Motor neuron (in vitro differentiated cells): ENCODE measurements around the gene ATOH8. TPM values are rescaled to one million over a fixed set of nuclear protein-coding genes. Genes with fewer than 3 reads are reported as not detected.

Source experiments
- ATAC-seq, 8 experiments: fragments of 200-7000 bp; cut with Tn5 transposase; replicated peaks in 6 of 8; 2 replicates each; pipeline ENCODE4 v1.8.0; 2021; ENCODE audit warnings: mild to moderate bottlenecking in 8 of 8, moderate library complexity in 8 of 8
- H3K27ac ChIP-seq, 2 donors: fragments of 250-450 bp; sonication (Bioruptor Pico); 2 replicates each; pipeline ENCODE4 v1.9.0; 2021; ENCODE audit warnings: antibody characterized with exemption in 2 of 2, mild to moderate bottlenecking in 2 of 2, moderate library complexity in 1 of 2
- H3K4me1 ChIP-seq, 2 donors: fragments of 250-450 bp; sonication (Bioruptor Pico); replicated peaks in 1 of 2; 2 replicates each; pipeline ENCODE4 v1.6.1; 2021; ENCODE audit warnings: antibody characterized with exemption in 2 of 2, mild to moderate bottlenecking in 2 of 2, moderate library complexity in 1 of 2
- H3K4me3 ChIP-seq, 5 donors: fragments of 250-450 bp; sonication (Bioruptor Pico); 2 replicates each; pipeline ENCODE4 v1.9.0; 2021; ENCODE audit warnings: antibody characterized with exemption in 5 of 5, mild to moderate bottlenecking in 5 of 5, moderate library complexity in 4 of 5
- WGBS, 10 experiments: fragments of 450-650 bp; shearing (Covaris generic); methylation state at CpG; one replicate each; pipeline ENCODE4 v1.0.0; 2022; 5-methylcytosine and 5-hydroxymethylcytosine counted together
- in situ Hi-C, 9 experiments: fragments of 400-800 bp; cut with MboI; loops; one replicate each; pipeline ENCODE4 v1.15.0; 2021; ENCODE audit warnings: low sequenced_read_pairs in 9 of 9, low pct_unique_long_range_greater_than_20kb in 2 of 9; ENCODE audit not compliant: unreplicated experiment in 9 of 9
- total RNA-seq, 8 experiments: library from RNA; unstranded; fragments of 300-600 nt; gene quantifications; 2 replicates each; pipeline versions ENCODE4 v1.2.3 to v1.2.4, GENCODE V29; 2022

Gene ATOH8
- total RNA-seq, 8 experiments from 2014 or later, result 0.71 to 8.6 (median 1.8) TPM

- no peak overlapping the region for H3K27ac ChIP-seq
- H3K4me1 ChIP-seq, result peaks cover 6 to 28% of the 10 kb centered on the region in 2 donors
- ATAC-seq, result no peak
- H3K4me3 ChIP-seq, result no peak overlapping the region
- in situ Hi-C loops, result no loop called here
- WGBS, 10 experiments, result 86 to 100% (median 93%) methylated on average over 4 to 9 of the region's 13 CpGs; no CpG with 5 or more reads in 1 of the 10 experiments
Observed at GRCh38 chr2:85797263-85797660, 43.5 kb downstream of the ATOH8 start.

GRCh38 chr2:85797921-85798320 lies 44.1 kb downstream of the ATOH8 start:
- 29 to 79% (median 66%) methylated on average over 3 to 4 of the region's 6 CpGs; no CpG with 5 or more reads in 4 of the 10 experiments for WGBS, 10 experiments
- Histone ChIP-seq H3K4me3 (no peak overlapping the region), H3K4me1 (peaks cover 5 to 28% of the 10 kb centered on the region in 2 donors), H3K27ac (no peak overlapping the region)
- peak in 3 of 8 experiments; percentile 41 to 70 (median 47) for ATAC-seq
- in situ Hi-C loops, result no loop called here

DNA sequence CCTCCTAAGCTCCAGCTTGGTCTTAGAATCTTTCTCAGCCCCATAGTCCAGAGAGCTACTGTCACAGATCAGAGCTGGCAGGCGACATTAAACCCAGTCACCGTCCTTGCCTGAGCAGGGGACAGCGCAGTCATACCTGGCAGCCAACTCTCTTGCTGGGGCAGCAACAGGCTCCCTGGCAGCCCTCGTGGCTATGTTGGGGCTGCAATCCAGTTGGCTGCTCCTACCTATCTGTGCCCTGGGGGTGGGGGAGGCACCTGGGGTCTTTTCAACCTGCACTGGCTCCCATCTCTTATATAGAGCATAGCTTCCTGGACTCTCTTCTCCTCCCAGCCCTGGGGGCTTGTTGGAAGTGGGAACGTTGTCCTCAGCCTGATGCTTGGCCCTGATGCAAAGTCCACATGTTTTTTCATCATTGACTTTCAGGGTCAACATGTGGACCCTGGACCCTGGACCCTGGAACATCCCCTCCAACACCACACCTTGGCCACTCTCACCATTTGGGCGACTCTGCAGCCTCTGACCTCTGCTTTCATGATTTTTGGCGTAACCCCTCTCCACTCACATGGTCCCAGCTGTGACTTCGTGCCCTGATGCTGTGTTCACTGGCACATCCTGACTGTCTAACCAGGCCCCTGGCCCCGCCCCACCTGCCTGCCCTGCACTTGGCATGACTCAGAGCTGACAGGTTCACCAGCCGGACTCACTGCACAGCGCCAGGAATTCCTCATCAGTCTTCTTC lies 45.6 kb downstream of the ATOH8 start:
- H3K27ac ChIP-seq, result no peak overlapping the region
- H3K4me1 ChIP-seq, result peaks cover 5 to 26% of the 10 kb centered on the region in 2 donors
- 37 to 100% (median 79%) methylated on average over 1 to 6 of the region's 11 CpGs; no CpG with 5 or more reads in 1 of the 10 experiments for WGBS, 10 experiments
- ATAC-seq, result peak in 3 of 8 experiments; percentile 23 to 60 (median 25)
- in situ Hi-C loops, result no loop called here
- H3K4me3 ChIP-seq, result no peak overlapping the region

DNA sequence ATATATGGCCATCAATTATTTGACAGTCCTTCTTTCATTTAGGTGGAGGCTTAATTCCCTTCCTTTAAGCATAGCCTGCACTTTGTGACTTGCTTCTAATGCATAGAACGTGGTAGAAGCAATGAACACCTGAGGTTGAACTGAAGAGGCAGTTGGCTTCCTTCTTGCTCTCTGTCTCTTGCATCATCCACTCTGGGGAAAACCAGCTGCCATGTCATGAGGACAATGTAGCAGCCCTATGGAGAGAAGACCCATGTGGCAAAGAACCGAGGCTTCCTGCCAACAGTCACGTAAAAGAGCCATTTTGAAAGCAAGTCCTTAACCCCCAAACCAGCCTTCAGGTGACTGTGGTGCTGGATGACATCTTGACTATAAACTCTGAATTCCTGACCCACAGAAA lies 46.8 kb downstream of the ATOH8 start:
- Histone ChIP-seq H3K4me3 (no peak overlapping the region), H3K27ac (no peak overlapping the region), H3K4me1 (peaks cover 5 to 14% of the 10 kb centered on the region in 2 donors)
- in situ Hi-C loops, result loop anchor here in 2 of 9 experiments (25.0 kb wide), 2 partner anchors 88 to 163 kb away; no protein-coding TSS in a partner anchor
- 76 to 100% (median 93%) methylated on average over 1 to 3 of the region's 3 CpGs; no CpG with 5 or more reads in 3 of the 10 experiments for WGBS, 10 experiments
- no peak for ATAC-seq

- in situ Hi-C loops, result loop anchor here in 2 of 9 experiments (25.0 kb wide), 2 partner anchors 90 to 165 kb away; no protein-coding TSS in a partner anchor
- WGBS, 10 experiments, result 58 to 100% (median 71%) methylated on average over 1 to 3 of the region's 5 CpGs; no CpG with 5 or more reads in 4 of the 10 experiments
- no peak overlapping the region for H3K4me3 ChIP-seq
- H3K27ac ChIP-seq, result no peak overlapping the region
- no peak for ATAC-seq
- peaks cover 0 to 3% of the 10 kb centered on the region in 2 donors for H3K4me1 ChIP-seq
Observed at GRCh38 chr2:85801871-85802270, 48.1 kb downstream of the ATOH8 start.

DNA sequence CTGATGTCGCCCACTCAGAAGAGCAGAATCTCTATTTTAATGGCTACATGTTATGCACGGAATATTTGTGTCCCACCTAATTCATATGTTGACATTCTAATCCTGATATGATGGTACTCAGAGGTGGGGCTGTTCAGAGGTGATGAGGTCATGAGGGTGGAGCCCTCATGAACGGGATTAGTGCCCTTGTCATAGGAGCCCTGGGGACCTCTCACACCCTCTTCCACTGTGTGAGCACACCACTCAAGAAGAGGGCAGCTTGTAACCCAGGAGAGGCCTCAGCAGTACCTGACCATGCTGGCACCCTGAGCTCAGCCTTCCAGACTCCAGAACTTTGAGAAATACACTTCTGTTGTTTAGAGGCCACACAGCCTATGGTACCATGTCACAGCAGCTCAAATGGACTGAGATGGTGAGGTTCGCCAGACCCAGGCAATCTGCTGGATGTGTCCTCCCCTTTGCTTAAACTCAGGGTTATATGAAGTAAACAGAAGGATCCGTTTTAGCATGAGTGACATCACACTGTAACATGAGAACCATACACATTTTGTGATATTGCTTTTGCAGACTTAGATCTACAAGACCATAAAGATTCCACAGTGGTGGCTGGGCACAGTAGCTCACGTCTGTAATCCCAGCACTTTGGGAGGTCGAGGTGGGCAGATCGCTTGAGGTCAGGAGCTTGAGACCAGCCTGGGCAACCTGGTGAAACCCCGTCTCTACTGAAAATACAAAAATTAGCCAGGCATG lies 48.7 kb downstream of the ATOH8 start:
- Histone ChIP-seq H3K4me3 (no peak overlapping the region), H3K4me1 (no peaks in the 10 kb centered on the region), H3K27ac (no peak overlapping the region)
- peak in 3 of 8 experiments; percentile 20 to 67 (median 60) for ATAC-seq
- in situ Hi-C loops, result loop anchor here in 2 of 9 experiments (25.0 kb wide), 2 partner anchors 90 to 165 kb away; no protein-coding TSS in a partner anchor
- 42 to 94% (median 77%) methylated on average over 1 to 5 of the region's 9 CpGs; no CpG with 5 or more reads in 3 of the 10 experiments for WGBS, 10 experiments

DNA sequence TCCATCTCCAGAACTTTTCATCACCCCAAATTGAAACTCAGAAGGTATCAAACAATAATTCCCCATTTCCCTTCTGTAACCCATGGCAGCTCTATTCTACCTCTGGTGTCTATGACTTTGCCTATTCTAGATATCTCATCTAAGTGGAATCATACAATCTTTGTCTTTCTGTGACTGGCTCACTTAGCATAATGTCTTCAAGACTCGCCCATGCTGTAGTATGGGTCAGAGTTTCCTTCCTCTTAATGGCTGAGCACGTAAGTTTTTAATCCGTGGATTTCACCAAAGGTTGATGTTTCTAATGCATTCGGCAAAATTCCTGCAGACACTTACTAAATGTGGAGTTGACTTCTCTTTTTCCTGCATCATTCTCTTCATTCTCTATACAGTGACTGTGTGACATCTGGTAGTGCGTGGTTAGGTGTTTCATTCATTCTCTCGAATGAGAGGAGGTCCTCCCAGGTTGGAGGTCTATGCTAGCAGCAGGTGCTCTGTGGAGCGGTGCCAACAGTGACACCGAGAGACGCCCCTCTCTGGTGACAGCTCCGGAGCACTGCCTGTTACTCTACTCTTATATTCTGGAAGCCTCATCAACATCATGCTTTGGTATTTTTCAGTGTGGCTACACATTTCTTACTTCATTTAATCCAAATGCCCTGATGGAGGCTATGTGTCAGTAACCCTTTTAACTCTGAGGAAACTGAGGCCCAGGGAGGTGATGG lies 50.1 kb downstream of the ATOH8 start:
- in situ Hi-C loops, result loop anchor here in 2 of 9 experiments (25.0 kb wide), 2 partner anchors 92 to 167 kb away; no protein-coding TSS in a partner anchor
- Histone ChIP-seq H3K4me3 (no peak overlapping the region), H3K4me1 (no peaks in the 10 kb centered on the region), H3K27ac (no peak overlapping the region)
- peak in 1 of 8 experiments; percentile 70 for ATAC-seq
- WGBS, 10 experiments, result 47 to 100% (median 83%) methylated on average over 3 to 6 of the region's 10 CpGs; no CpG with 5 or more reads in 2 of the 10 experiments

DNA sequence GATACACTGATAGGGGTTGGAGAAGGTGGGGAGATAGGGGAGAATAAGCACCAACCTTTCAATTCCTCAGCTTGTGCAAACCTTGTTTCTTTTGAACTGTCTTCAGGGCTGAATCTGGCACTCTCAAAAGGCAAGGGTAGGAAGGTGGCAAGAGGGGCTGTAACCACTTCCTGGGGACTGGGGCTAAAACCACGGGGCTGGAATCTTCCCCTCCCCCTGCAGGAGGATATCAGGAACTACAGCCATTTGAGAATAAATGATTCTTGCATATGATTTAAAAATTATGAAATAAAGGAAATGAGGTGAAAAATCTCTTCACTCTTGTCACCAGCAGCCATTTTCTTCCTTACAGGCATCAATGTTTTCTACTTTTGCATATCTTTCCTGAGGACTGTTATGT lies 50.8 kb downstream of the ATOH8 start:
- no peak for ATAC-seq
- WGBS, 10 experiments, result 0 to 8% (median 0%) methylated on average over 1 of the region's 1 CpG; no CpG with 5 or more reads in 4 of the 10 experiments
- Histone ChIP-seq H3K27ac (no peak overlapping the region), H3K4me1 (no peaks in the 10 kb centered on the region), H3K4me3 (no peak overlapping the region)
- in situ Hi-C loops, result loop anchor here in 2 of 9 experiments (25.0 kb wide), 2 partner anchors 92 to 167 kb away; no protein-coding TSS in a partner anchor

GRCh38 chr2:85806358-85807118 lies 52.7 kb downstream of the ATOH8 start:
- H3K4me3 ChIP-seq, result no peak overlapping the region
- ATAC-seq, result no peak
- WGBS, 10 experiments, result 72 to 100% (median 96%) methylated on average over 1 to 4 of the region's 4 CpGs; no CpG with 5 or more reads in 1 of the 10 experiments
- in situ Hi-C loops, result loop anchor here in 2 of 9 experiments (25.0 kb wide), 2 partner anchors 94 to 169 kb away; no protein-coding TSS in a partner anchor
- no peaks in the 10 kb centered on the region for H3K4me1 ChIP-seq
- H3K27ac ChIP-seq, result no peak overlapping the region

DNA sequence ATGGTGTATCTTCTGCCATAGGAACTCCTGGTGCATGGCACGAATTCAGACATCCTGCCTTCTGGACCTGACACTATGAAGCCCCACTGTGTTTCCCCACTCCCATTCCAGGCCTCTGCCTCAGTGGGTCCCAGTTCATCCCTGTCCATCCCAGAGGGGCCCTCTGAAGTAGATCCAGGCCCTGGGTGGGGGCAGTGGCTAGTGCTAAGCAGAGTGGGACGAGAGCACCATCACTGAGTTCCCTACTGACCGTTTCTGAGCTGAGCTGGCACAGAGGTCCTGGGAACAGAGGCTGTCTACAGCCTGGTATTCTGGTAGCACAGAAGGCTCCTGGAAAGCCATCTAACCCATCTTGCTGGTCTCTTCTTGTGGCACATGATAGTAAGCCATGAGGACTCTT lies 54.0 kb downstream of the ATOH8 start:
- 50 to 100% (median 90%) methylated on average over 1 to 3 of the region's 3 CpGs; no CpG with 5 or more reads in 4 of the 10 experiments for WGBS, 10 experiments
- ATAC-seq, result no peak
- in situ Hi-C loops, result loop anchor here in 2 of 9 experiments (25.0 kb wide), 2 partner anchors 95 to 170 kb away; no protein-coding TSS in a partner anchor
- no peaks in the 10 kb centered on the region for H3K4me1 ChIP-seq
- no peak overlapping the region for H3K4me3 ChIP-seq
- no peak overlapping the region for H3K27ac ChIP-seq

DNA sequence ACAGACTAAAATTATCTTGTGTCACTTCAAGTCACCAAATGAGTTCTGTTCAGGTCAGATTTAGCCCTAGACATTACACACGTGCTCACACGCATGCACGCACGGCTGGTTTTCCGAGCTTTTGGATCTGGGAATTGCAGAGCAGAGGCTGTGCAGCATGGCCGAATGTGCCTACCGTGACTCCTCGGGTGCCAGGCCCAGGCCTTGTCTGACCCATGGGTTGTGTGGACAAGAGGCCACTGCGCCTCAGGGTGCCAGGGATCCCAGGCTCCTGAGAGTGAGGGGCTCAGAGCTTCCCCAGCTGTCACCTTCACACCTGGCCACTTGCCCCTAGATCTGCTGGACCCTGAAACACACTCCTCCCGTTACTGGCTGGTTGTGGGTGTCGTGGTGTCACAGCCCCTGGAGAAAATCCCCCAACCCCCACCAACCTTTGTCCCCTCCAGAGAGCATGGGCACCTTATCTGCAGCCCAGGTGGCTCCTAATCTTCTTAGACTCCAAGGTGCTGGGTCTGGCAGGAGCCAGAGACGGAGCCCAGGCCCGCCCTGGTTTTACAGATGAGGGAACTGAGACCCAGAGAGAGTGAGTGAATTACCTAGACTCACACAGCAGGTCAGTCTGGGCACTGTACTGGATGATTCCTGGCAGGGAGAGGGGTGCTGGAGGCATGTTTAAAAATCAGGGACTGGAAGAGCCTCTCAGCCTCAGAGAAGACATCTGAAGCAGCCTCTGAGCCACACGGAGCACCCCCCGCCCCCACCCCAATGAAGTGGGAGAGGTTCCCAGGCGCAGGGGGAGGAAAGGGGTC lies 56.8 kb downstream of the ATOH8 start:
- in situ Hi-C loops, result loop anchor here in 7 of 9 experiments (5.0 to 25.0 kb wide), 6 partner anchors 56 to 173 kb away; partner anchors contain the start of gene ATOH8 (in 1 of the 7)
- 29 to 100% (median 93%) methylated on average over 2 to 6 of the region's 16 CpGs; no CpG with 5 or more reads in 4 of the 10 experiments for WGBS, 10 experiments
- Histone ChIP-seq H3K4me1 (no peaks in the 10 kb centered on the region), H3K27ac (no peak overlapping the region), H3K4me3 (no peak overlapping the region)
- ATAC-seq, result no peak
